Measurements from ENCODE around the gene PTPN5. TPM values are rescaled to one million over a fixed set of nuclear protein-coding genes. Genes with fewer than 3 reads are reported as not detected.

PTPN5 gene
- total RNA-seq, 1 experiment from 2014 or later, result not detected

- in situ Hi-C loops (cut with HindIII; ENCODE audit: low pct_unique_long_range_greater_than_20kb, low sequenced_read_pairs), result no loop called here
- DNase-seq (ENCODE audit: low read depth, low spot score), result no peak
Measured at GRCh38 chr11:18726040-18726439, 65.6 kb downstream of the PTPN5 start, which contains the start of gene IGSF22. IGSF22 (minus strand) TSS chr11:18726188; CDS start chr11:18724236, 1,952 bp downstream.

GRCh38 chr11:18723991-18724390 lies 67.6 kb downstream of the PTPN5 start:
- in situ Hi-C loops (cut with HindIII; ENCODE audit: low pct_unique_long_range_greater_than_20kb, low sequenced_read_pairs), result no loop called here
- no peak for DNase-seq (ENCODE audit: low read depth, low spot score)

GRCh38 chr11:18722293-18722637 lies 69.3 kb downstream of the PTPN5 start:
- in situ Hi-C loops (cut with HindIII; ENCODE audit: low pct_unique_long_range_greater_than_20kb, low sequenced_read_pairs), result no loop called here
- no peak for DNase-seq (ENCODE audit: low read depth, low spot score)

GRCh38 chr11:18721561-18722292 lies 69.9 kb downstream of the PTPN5 start:
- peak; percentile 58 for DNase-seq (ENCODE audit: low read depth, low spot score)
- in situ Hi-C loops (cut with HindIII; ENCODE audit: low pct_unique_long_range_greater_than_20kb, low sequenced_read_pairs), result no loop called here

GRCh38 chr11:18720808-18721560 lies 70.6 kb downstream of the PTPN5 start:
- in situ Hi-C loops (cut with HindIII; ENCODE audit: low pct_unique_long_range_greater_than_20kb, low sequenced_read_pairs), result no loop called here
- peak; percentile 57 for DNase-seq (ENCODE audit: low read depth, low spot score)

- in situ Hi-C loops (cut with HindIII; ENCODE audit: low pct_unique_long_range_greater_than_20kb, low sequenced_read_pairs), result no loop called here
- DNase-seq (ENCODE audit: low read depth, low spot score), result no peak
Measured at GRCh38 chr11:18720091-18720807, 71.3 kb downstream of the PTPN5 start.

GRCh38 chr11:18715476-18715875 lies 76.1 kb downstream of the PTPN5 start:
- in situ Hi-C loops (cut with HindIII; ENCODE audit: low pct_unique_long_range_greater_than_20kb, low sequenced_read_pairs), result no loop called here
- DNase-seq (ENCODE audit: low read depth, low spot score), result no peak

GRCh38 chr11:18714443-18714780 lies 77.2 kb downstream of the PTPN5 start:
- in situ Hi-C loops (cut with HindIII; ENCODE audit: low pct_unique_long_range_greater_than_20kb, low sequenced_read_pairs), result no loop called here
- no peak for DNase-seq (ENCODE audit: low read depth, low spot score)

GRCh38 chr11:18713646-18714442 lies 77.8 kb downstream of the PTPN5 start:
- in situ Hi-C loops (cut with HindIII; ENCODE audit: low pct_unique_long_range_greater_than_20kb, low sequenced_read_pairs), result no loop called here

GRCh38 chr11:18710545-18710944 lies 81.1 kb downstream of the PTPN5 start:
- DNase-seq (ENCODE audit: low read depth, low spot score), result no peak
- in situ Hi-C loops (cut with HindIII; ENCODE audit: low pct_unique_long_range_greater_than_20kb, low sequenced_read_pairs), result no loop called here

More at GRCh38 chr11:18713646-18714442, 77.8 kb downstream of the PTPN5 start:
- no peak for DNase-seq (ENCODE audit: low read depth, low spot score)

GRCh38 chr11:18709414-18709813 lies 82.2 kb downstream of the PTPN5 start:
- in situ Hi-C loops (cut with HindIII; ENCODE audit: low pct_unique_long_range_greater_than_20kb, low sequenced_read_pairs), result no loop called here

GRCh38 chr11:18707811-18708340 lies 83.7 kb downstream of the PTPN5 start:
- no peak for DNase-seq (ENCODE audit: low read depth, low spot score)
- in situ Hi-C loops (cut with HindIII; ENCODE audit: low pct_unique_long_range_greater_than_20kb, low sequenced_read_pairs), result no loop called here

More at GRCh38 chr11:18709414-18709813, 82.2 kb downstream of the PTPN5 start:
- DNase-seq (ENCODE audit: low read depth, low spot score), result no peak

GRCh38 chr11:18706330-18707243 lies 85.0 kb downstream of the PTPN5 start:
- in situ Hi-C loops (cut with HindIII; ENCODE audit: low pct_unique_long_range_greater_than_20kb, low sequenced_read_pairs), result no loop called here
- DNase-seq (ENCODE audit: low read depth, low spot score), result no peak

- DNase-seq (ENCODE audit: low read depth, low spot score), result no peak
- in situ Hi-C loops (cut with HindIII; ENCODE audit: low pct_unique_long_range_greater_than_20kb, low sequenced_read_pairs), result no loop called here
Measured at GRCh38 chr11:18705651-18706281, 85.8 kb downstream of the PTPN5 start.

GRCh38 chr11:18704698-18705097 lies 86.9 kb downstream of the PTPN5 start:
- in situ Hi-C loops (cut with HindIII; ENCODE audit: low pct_unique_long_range_greater_than_20kb, low sequenced_read_pairs), result no loop called here

GRCh38 chr11:18704045-18704645 lies 87.5 kb downstream of the PTPN5 start:
- in situ Hi-C loops (cut with HindIII; ENCODE audit: low pct_unique_long_range_greater_than_20kb, low sequenced_read_pairs), result no loop called here
- DNase-seq (ENCODE audit: low read depth, low spot score), result no peak

More at GRCh38 chr11:18704698-18705097, 86.9 kb downstream of the PTPN5 start:
- DNase-seq (ENCODE audit: low read depth, low spot score), result no peak

Data from SK-MEL-5 (cell line).